Glutamatergic neuron (in vitro differentiated cells): ENCODE measurements around the gene GAN. TPM values are rescaled to one million over a fixed set of nuclear protein-coding genes. Genes with fewer than 3 reads are reported as not detected.

Experiments used
- DNase-seq: peaks from one replicate; pipeline ENCODE4 v3.0.0; 2022
- H3K27ac Mint-ChIP-seq: one replicate; pipeline ENCODE4 v1.8.0; 2020; ENCODE audit warnings: mild to moderate bottlenecking, mixed read lengths, inconsistent platforms; ENCODE audit not compliant: unreplicated experiment
- H3K27me3 Mint-ChIP-seq: one replicate; pipeline ENCODE4 v1.8.0; 2020; ENCODE audit warnings: mild to moderate bottlenecking, moderate library complexity, mixed read lengths, inconsistent platforms; ENCODE audit not compliant: unreplicated experiment
- H3K36me3 Mint-ChIP-seq: one replicate; pipeline ENCODE4 v1.8.0; 2020; ENCODE audit warnings: mild to moderate bottlenecking, mixed read lengths, inconsistent platforms; ENCODE audit not compliant: unreplicated experiment
- H3K4me1 Mint-ChIP-seq: one replicate; pipeline ENCODE4 v1.8.0; 2020; ENCODE audit warnings: mild to moderate bottlenecking, low read depth, mixed read lengths, inconsistent platforms; ENCODE audit not compliant: unreplicated experiment
- H3K4me3 Mint-ChIP-seq: one replicate; pipeline ENCODE4 v1.8.0; 2020; ENCODE audit warnings: mild to moderate bottlenecking, mixed read lengths, inconsistent platforms; ENCODE audit not compliant: unreplicated experiment
- H3K9me3 Mint-ChIP-seq: one replicate; pipeline ENCODE4 v1.8.0; 2020; ENCODE audit warnings: mild to moderate bottlenecking, moderate library complexity, mixed read lengths, inconsistent platforms; ENCODE audit not compliant: unreplicated experiment
- CTCF ChIP-seq: fragments of 200-600 bp; sonication (generic); IDR thresholded peaks from one replicate; pipeline ENCODE4 v1.5.0; 2021; ENCODE audit not compliant: partially characterized antibody, unreplicated experiment
- total RNA-seq: library from RNA; stranded (reverse); fragmentation: NEBNext Ultra II Directional; extraction: Animal tissue kit (Norgen Biotek cat#: 25700); gene quantifications from one replicate; pipeline ENCODE4 v1.2.1, GENCODE V29; 2021; ENCODE audit not compliant: unreplicated experiment

The GAN gene
- total RNA-seq, 1 donor from 2014 or later: 14.4 TPM

DNA sequence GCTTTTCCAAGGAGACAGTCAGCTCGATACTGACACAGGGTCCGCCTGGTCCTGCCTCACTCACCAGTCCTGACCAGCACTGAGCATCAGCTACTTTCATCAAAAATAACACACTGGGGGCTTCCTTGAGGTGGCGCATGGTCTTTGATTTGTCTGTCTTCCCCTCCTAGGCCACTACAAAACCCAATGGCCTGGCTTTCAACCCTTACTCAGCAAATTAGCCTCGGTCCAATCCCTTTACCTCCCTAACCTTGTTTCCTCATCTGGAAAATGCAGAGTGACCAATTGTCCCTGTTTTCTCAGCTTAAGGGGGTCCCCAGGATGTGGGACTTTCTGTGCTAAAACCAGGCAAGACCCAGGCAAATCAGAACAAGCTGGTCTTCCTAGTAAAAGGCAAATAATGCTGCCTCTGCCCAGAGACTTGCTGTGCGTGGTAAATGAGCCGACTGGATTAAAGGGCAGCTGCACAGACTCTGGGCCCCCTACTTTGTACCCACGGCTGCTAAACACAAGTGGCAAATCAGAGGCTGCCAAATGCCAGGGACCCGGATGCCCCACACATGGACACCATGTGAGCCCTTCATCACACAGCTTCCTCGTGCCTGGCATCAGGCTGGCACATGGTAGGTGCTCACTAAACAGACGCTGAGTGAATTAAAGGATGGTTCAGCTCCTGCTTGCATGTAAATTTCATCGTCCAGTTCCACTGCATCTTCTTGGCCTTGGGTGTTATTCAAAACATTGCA, 98.7 kb downstream of the GAN start:
- Mint-ChIP-seq H3K27ac (no peak overlapping the region), H3K27me3 (no peaks in the 10 kb centered on the region), H3K4me1 (peaks cover 18% of the 10 kb centered on the region), H3K9me3 (peaks cover 3% of the 10 kb centered on the region), H3K4me3 (no peak overlapping the region), H3K36me3 (no peaks in the 10 kb centered on the region)
- DNase-seq: no peak
- no peak for TF ChIP-seq CTCF

- Mint-ChIP-seq H3K4me1 (peaks cover 14% of the 10 kb centered on the region), H3K9me3 (peaks cover 1% of the 10 kb centered on the region), H3K27ac (no peak overlapping the region), H3K4me3 (no peak overlapping the region), H3K36me3 (no peaks in the 10 kb centered on the region), H3K27me3 (no peaks in the 10 kb centered on the region)
- no peak for TF ChIP-seq CTCF
- no peak for DNase-seq
Observed at GRCh38 chr16:81415751-81416150, 101.0 kb downstream of the GAN start.

- no peak for DNase-seq
- H3K4me3 Mint-ChIP-seq: no peak overlapping the region
- no peak overlapping the region for H3K27ac Mint-ChIP-seq
- H3K36me3 Mint-ChIP-seq: peaks cover 5% of the 10 kb centered on the region
- peaks cover 11% of the 10 kb centered on the region for H3K4me1 Mint-ChIP-seq
- H3K9me3 Mint-ChIP-seq: peaks cover 1% of the 10 kb centered on the region
- TF ChIP-seq CTCF: no peak
- no peaks in the 10 kb centered on the region for H3K27me3 Mint-ChIP-seq
Observed at GRCh38 chr16:81416749-81417148, 102.0 kb downstream of the GAN start.

- Mint-ChIP-seq H3K27me3 (no peaks in the 10 kb centered on the region), H3K27ac (peak overlapping the region; percentile 62)
Observed at GRCh38 chr16:81417210-81417609, 102.4 kb downstream of the GAN start.

More at GRCh38 chr16:81417210-81417609, 102.4 kb downstream of the GAN start:
- Mint-ChIP-seq H3K4me3 (no peak overlapping the region), H3K9me3 (peaks cover 1% of the 10 kb centered on the region), H3K36me3 (peaks cover 5% of the 10 kb centered on the region), H3K4me1 (peaks cover 11% of the 10 kb centered on the region)
- no peak for DNase-seq
- TF ChIP-seq CTCF: no peak
